ENCODE results near the gene DYNC1H1.

GRCh38 chr14:102011631-102012030, 47.3 kb downstream of the DYNC1H1 start:
- no peak for TF ChIP-seq POLR2A (IDR thresholded peaks at IDR 0.05; ENCODE audit: low read length)
- no peak for TF ChIP-seq GATA1 (IDR thresholded peaks at IDR 0.05; ENCODE audit: low read depth, low read length)

Measured in erythroblast (primary cell).